ENCODE results near the gene DBR1.

The DBR1 gene

GRCh38 chr3:138200424-138200823 lies 25.7 kb upstream of the DBR1 start:
- DNase-seq (no peak), ATAC-seq (ENCODE audit: insufficient read depth, low read depth) (no peak)
- Histone ChIP-seq H3K27ac (ENCODE audit: low read length) (no peak overlapping the region), H3K4me3 (ENCODE audit: low read depth in 1 of 2, low read length in 2 of 2) (no peak overlapping the region), H3K9ac (ENCODE audit: low read depth, low read length) (no peak overlapping the region), H3K9me3 (ENCODE audit: insufficient read depth, low read length, severe bottlenecking) (no peaks in the 10 kb centered on the region), H2AFZ (ENCODE audit: low read depth, low read length) (no peak overlapping the region), H3K4me1 (ENCODE audit: insufficient read depth, low read length) (no peaks in the 10 kb centered on the region), H3K36me3 (ENCODE audit: insufficient read depth, low read length) (peaks cover 8% of the 10 kb centered on the region; the same call in 1 of the 2 replicates), H4K20me1 (ENCODE audit: insufficient read depth, low read length) (peaks cover 89% of the 10 kb centered on the region), H3K4me2 (ENCODE audit: insufficient read depth, low read length) (no peak overlapping the region), H3K27me3 (ENCODE audit: insufficient read depth, low read length, poor library complexity) (no peaks in the 10 kb centered on the region), H3K79me2 (ENCODE audit: insufficient read depth, low read length) (peaks cover 100% of the 10 kb centered on the region)
- TF ChIP-seq CTCF (IDR thresholded peaks at IDR 0.05; ENCODE audit: borderline replicate concordance, extremely low read depth, low read length, poor library complexity, severe bottlenecking) = no peak
- no peak for TF ChIP-seq EZH2 (IDR thresholded peaks at IDR 0.05; ENCODE audit: borderline replicate concordance, low read depth, low read length, severe bottlenecking)

GRCh38 chr3:138199851-138200250 lies 25.1 kb upstream of the DBR1 start:
- no peaks in the 10 kb centered on the region for H3K4me1 ChIP-seq (ENCODE audit: insufficient read depth, low read length)
- H4K20me1 ChIP-seq (ENCODE audit: insufficient read depth, low read length) = peaks cover 87% of the 10 kb centered on the region
- peaks cover 98% of the 10 kb centered on the region for H3K79me2 ChIP-seq (ENCODE audit: insufficient read depth, low read length)
- H2AFZ ChIP-seq (ENCODE audit: low read depth, low read length) = no peak overlapping the region
- no peak for ATAC-seq (ENCODE audit: insufficient read depth, low read depth)
- no peaks in the 10 kb centered on the region for H3K27me3 ChIP-seq (ENCODE audit: insufficient read depth, low read length, poor library complexity)
- H3K9me3 ChIP-seq (ENCODE audit: insufficient read depth, low read length, severe bottlenecking) = no peaks in the 10 kb centered on the region
- no peak overlapping the region for H3K27ac ChIP-seq (ENCODE audit: low read length)
- H3K9ac ChIP-seq (ENCODE audit: low read depth, low read length) = no peak overlapping the region
- no peak for DNase-seq
- no peak overlapping the region for H3K4me3 ChIP-seq (ENCODE audit: low read depth in 1 of 2, low read length in 2 of 2)
- 0 out of 2 replicates have a peak, but pooled peaks cover 6% of the 10 kb centered on the region for H3K36me3 ChIP-seq (ENCODE audit: insufficient read depth, low read length)
- no peak overlapping the region for H3K4me2 ChIP-seq (ENCODE audit: insufficient read depth, low read length)
- TF ChIP-seq CTCF (IDR thresholded peaks at IDR 0.05; ENCODE audit: borderline replicate concordance, extremely low read depth, low read length, poor library complexity, severe bottlenecking) (no peak), EZH2 (IDR thresholded peaks at IDR 0.05; ENCODE audit: borderline replicate concordance, low read depth, low read length, severe bottlenecking) (no peak)

GRCh38 chr3:138197524-138197923 lies 22.8 kb upstream of the DBR1 start:
- Histone ChIP-seq H3K9me3 (ENCODE audit: insufficient read depth, low read length, severe bottlenecking) (no peaks in the 10 kb centered on the region), H3K4me3 (ENCODE audit: low read depth in 1 of 2, low read length in 2 of 2) (no peak overlapping the region), H3K9ac (ENCODE audit: low read depth, low read length) (no peak overlapping the region), H3K4me1 (ENCODE audit: insufficient read depth, low read length) (no peaks in the 10 kb centered on the region), H3K79me2 (ENCODE audit: insufficient read depth, low read length) (peaks cover 95% of the 10 kb centered on the region), H3K27me3 (ENCODE audit: insufficient read depth, low read length, poor library complexity) (no peaks in the 10 kb centered on the region), H3K36me3 (ENCODE audit: insufficient read depth, low read length) (peaks cover 6% of the 10 kb centered on the region; the same call in 1 of the 2 replicates), H3K4me2 (ENCODE audit: insufficient read depth, low read length) (no peak overlapping the region), H2AFZ (ENCODE audit: low read depth, low read length) (no peak overlapping the region), H4K20me1 (ENCODE audit: insufficient read depth, low read length) (peaks cover 77% of the 10 kb centered on the region), H3K27ac (ENCODE audit: low read length) (no peak overlapping the region)
- DNase-seq (no peak), ATAC-seq (ENCODE audit: insufficient read depth, low read depth) (no peak)
- TF ChIP-seq CTCF (IDR thresholded peaks at IDR 0.05; ENCODE audit: borderline replicate concordance, extremely low read depth, low read length, poor library complexity, severe bottlenecking) (no peak), EZH2 (IDR thresholded peaks at IDR 0.05; ENCODE audit: borderline replicate concordance, low read depth, low read length, severe bottlenecking) (no peak)

GRCh38 chr3:138197058-138197457 lies 22.3 kb upstream of the DBR1 start:
- no peaks in the 10 kb centered on the region for H3K9me3 ChIP-seq (ENCODE audit: insufficient read depth, low read length, severe bottlenecking)
- DNase-seq (peak; percentile 44), ATAC-seq (ENCODE audit: insufficient read depth, low read depth) (peak; percentile 90)
- peaks cover 8% of the 10 kb centered on the region; the same call in 1 of the 2 replicates for H3K36me3 ChIP-seq (ENCODE audit: insufficient read depth, low read length)
- peaks cover 95% of the 10 kb centered on the region for H3K79me2 ChIP-seq (ENCODE audit: insufficient read depth, low read length)
- H3K4me3 ChIP-seq (ENCODE audit: low read depth in 1 of 2, low read length in 2 of 2) = no peak overlapping the region
- TF ChIP-seq EZH2 (IDR thresholded peaks at IDR 0.05; ENCODE audit: borderline replicate concordance, low read depth, low read length, severe bottlenecking) = no peak
- H3K27ac ChIP-seq (ENCODE audit: low read length) = no peak overlapping the region
- no peak overlapping the region for H3K9ac ChIP-seq (ENCODE audit: low read depth, low read length)
- no peak overlapping the region for H2AFZ ChIP-seq (ENCODE audit: low read depth, low read length)
- no peak overlapping the region for H3K4me2 ChIP-seq (ENCODE audit: insufficient read depth, low read length)
- no peaks in the 10 kb centered on the region for H3K4me1 ChIP-seq (ENCODE audit: insufficient read depth, low read length)
- H4K20me1 ChIP-seq (ENCODE audit: insufficient read depth, low read length) = peaks cover 75% of the 10 kb centered on the region
- no peaks in the 10 kb centered on the region for H3K27me3 ChIP-seq (ENCODE audit: insufficient read depth, low read length, poor library complexity)

Data from DND-41 (cell line).